Measurements from ENCODE around the gene HUWE1. TPM values are rescaled to one million over a fixed set of nuclear protein-coding genes. Genes with fewer than 3 reads are reported as not detected.
A peak's percentile ranks its signal among the peaks of the same experiment; 100 is the strongest.

The HUWE1 gene
- total and polyA plus RNA-seq, 10 donors: 19.1 to 204 (median 136) TPM

GRCh38 chrX:53718073-53718472 lies 31.6 kb upstream of the HUWE1 start:
- no peak for DNase-seq
- peaks cover 5 to 42% (median 31%) of the 10 kb centered on the region in 6 donors for H3K4me1 ChIP-seq
- peak overlapping the region in 1 of 8 donors; percentile 87 for H3K27ac ChIP-seq
- no peak overlapping the region for H3K4me3 ChIP-seq
- no peaks in the 10 kb centered on the region for H3K27me3 ChIP-seq (replicated peaks in 1 of 7)
- H3K9me3 ChIP-seq: no peaks in the 10 kb centered on the region
- intact Hi-C loops (cut with DNase I; ENCODE audit: low total_unique reads): no loop called here
- H3K36me3 ChIP-seq: no peaks in the 10 kb centered on the region
- TF ChIP-seq POLR2A (IDR thresholded peaks at IDR 0.05) (no peak), POLR2AphosphoS5 (IDR thresholded peaks at IDR 0.05) (no peak), CTCF (IDR thresholded peaks at IDR 0.05 in 8 of 11, conservative IDR thresholded peaks at IDR 0.05 in 3 of 11) (no peak)

DNA sequence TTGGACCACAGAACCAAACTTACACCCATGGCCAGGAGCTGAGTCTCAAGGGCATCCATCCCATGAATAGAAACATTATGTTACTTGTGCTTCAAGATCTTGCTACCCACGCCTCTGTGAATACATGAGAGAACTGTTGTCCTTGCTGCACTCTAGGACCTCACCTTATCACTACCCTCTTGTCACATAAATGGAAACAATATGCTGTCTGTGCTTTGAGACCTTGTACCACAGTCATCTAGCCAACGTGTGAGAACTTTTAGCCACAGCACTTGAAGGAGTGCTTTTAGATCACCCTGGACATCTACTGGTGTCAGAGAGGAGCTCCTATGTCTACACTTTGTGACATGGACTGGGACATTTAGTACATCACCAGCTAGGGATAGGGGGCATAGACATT lies 30.7 kb upstream of the HUWE1 start:
- no peaks in the 10 kb centered on the region for H3K9me3 ChIP-seq
- H3K36me3 ChIP-seq: no peaks in the 10 kb centered on the region
- intact Hi-C loops (cut with DNase I; ENCODE audit: low total_unique reads): no loop called here
- TF ChIP-seq POLR2AphosphoS5 (IDR thresholded peaks at IDR 0.05): no peak
- no peak for TF ChIP-seq CTCF (IDR thresholded peaks at IDR 0.05 in 8 of 11, conservative IDR thresholded peaks at IDR 0.05 in 3 of 11)
- no peak for TF ChIP-seq POLR2A (IDR thresholded peaks at IDR 0.05)
- peaks cover 5 to 42% (median 31%) of the 10 kb centered on the region in 6 donors for H3K4me1 ChIP-seq
- H3K4me3 ChIP-seq: no peak overlapping the region
- H3K27ac ChIP-seq: peak overlapping the region in 5 of 8 donors; percentile 64 to 87 (median 76)
- 51 to 87% (median 65%) methylated on average over 2 of the region's 2 CpGs for WGBS, 5 donors
- DNase-seq: no peak
- H3K27me3 ChIP-seq (replicated peaks in 1 of 7): no peaks in the 10 kb centered on the region

GRCh38 chrX:53716328-53717088 lies 30.0 kb upstream of the HUWE1 start:
- TF ChIP-seq CTCF (IDR thresholded peaks at IDR 0.05 in 8 of 11, conservative IDR thresholded peaks at IDR 0.05 in 3 of 11) (no peak), POLR2A (IDR thresholded peaks at IDR 0.05) (no peak), POLR2AphosphoS5 (IDR thresholded peaks at IDR 0.05) (peak in 1 of 3 donors; percentile 53)
- Histone ChIP-seq H3K27ac (peak overlapping the region; percentile 19 to 87 (median 68)), H3K27me3 (replicated peaks in 1 of 7) (no peaks in the 10 kb centered on the region), H3K36me3 (no peaks in the 10 kb centered on the region), H3K4me1 (peaks cover 5 to 42% (median 31%) of the 10 kb centered on the region in 6 donors), H3K9me3 (no peaks in the 10 kb centered on the region), H3K4me3 (no peak overlapping the region)
- intact Hi-C loops (cut with DNase I; ENCODE audit: low total_unique reads): no loop called here
- DNase-seq: no peak
- 41 to 62% (median 57%) methylated on average over 3 to 4 of the region's 4 CpGs for WGBS, 5 donors

DNA sequence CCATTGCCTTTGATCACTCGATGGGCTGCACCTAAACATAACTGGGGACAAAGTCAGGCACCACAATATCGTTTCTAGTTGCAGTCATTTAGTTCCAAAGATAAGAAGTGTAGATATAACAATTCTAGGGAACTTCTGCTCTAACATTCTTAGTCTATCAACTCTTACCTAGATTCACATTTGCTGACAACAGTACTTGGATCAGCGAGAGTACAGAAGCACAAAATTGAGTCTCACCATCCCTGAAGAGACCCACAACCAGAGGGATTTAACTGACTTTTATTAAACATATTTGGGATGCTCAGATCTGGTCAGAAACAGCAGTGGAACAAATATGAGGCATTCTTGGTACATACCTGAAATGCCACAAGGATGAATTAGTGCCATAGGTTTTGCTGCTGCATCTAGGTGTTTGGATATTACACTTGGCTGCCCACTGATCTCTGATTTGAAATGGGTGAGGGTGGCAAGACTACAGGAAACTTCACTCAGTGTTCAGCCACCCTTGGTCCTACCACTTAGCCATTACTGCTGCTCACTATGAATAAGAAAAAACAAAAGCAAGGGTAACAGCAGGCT lies 28.9 kb upstream of the HUWE1 start:
- intact Hi-C loops (cut with DNase I; ENCODE audit: low total_unique reads): no loop called here
- peak overlapping the region; percentile 3 to 87 (median 66) for H3K27ac ChIP-seq
- WGBS, 5 donors: 33 to 40% (median 39%) methylated on average over 2 to 3 of the region's 3 CpGs

More for the DNA sequence above, 28.9 kb upstream of the HUWE1 start:
- TF ChIP-seq CTCF (IDR thresholded peaks at IDR 0.05 in 8 of 11, conservative IDR thresholded peaks at IDR 0.05 in 3 of 11): no peak
- Histone ChIP-seq H3K4me3 (peak overlapping the region in 1 of 8 donors; percentile 47), H3K4me1 (peaks cover 5 to 42% (median 31%) of the 10 kb centered on the region in 6 donors), H3K9me3 (no peaks in the 10 kb centered on the region), H3K27me3 (replicated peaks in 1 of 7) (no peaks in the 10 kb centered on the region), H3K36me3 (no peaks in the 10 kb centered on the region)
- no peak for DNase-seq
